GM13977 (cell line): ENCODE data around the gene SPART.
"Not testable (repeated sequence)": the region's sequence is repeated elsewhere in the genome, so short reads cannot be mapped to it uniquely, and the experiment has no call there.

Experiments used
- DNase-seq: peaks from one replicate; pipeline ENCODE4 v3.0.0; 2012; ENCODE audit warnings: low spot score
- CTCF ChIP-seq: IDR thresholded peaks from 2 replicates; pipeline ENCODE4 v1.5.1; 2012; ENCODE audit warnings: mild to moderate bottlenecking, control low read depth; ENCODE audit not compliant: insufficient read depth; ENCODE audit errors: extremely low read depth, missing control alignments
- in situ Hi-C: fragments of 300-500 bp; cut with MboI; formaldehyde crosslinking; loops from one replicate; pipeline ENCODE4 v1.12.0; 2022; ENCODE audit warnings: low sequenced_read_pairs, low pct_unique_long_range_greater_than_20kb, mixed read lengths, inconsistent platforms; ENCODE audit not compliant: unreplicated experiment

The SPART gene

DNA sequence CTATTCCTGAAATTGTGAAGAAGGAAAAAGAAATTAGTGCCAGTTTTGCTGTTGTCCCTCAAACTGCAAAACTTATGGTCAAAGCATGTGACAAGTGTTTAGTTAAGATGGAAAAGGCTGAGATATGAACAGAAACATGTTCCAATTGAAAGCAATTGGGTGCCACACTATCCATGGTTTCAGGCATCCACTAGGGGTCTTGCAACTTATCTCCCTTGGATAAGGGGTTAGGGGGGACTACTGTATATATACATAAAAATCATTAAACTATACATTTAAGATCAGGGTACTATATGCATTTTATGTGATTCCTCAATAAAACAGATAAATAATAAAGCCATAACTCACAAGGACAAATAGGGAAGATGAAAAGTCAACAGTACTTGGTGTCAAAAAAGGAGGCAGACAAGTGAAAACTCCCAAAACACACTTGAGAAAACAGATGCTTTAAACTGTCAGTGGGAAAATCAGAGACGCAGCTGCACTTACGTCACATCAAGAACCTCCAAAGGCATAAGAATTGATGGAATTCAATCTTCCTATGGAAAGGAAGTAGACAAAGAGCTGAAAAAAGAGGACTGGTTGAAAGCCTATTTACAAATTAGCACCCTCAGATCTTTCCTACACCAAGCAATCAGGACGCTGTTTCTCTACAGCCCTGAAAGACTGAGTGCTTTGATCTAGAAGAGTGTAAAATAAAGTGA lies 8.1 kb downstream of the SPART start:
- no peak for DNase-seq
- in situ Hi-C loops: no loop called here
- no peak for TF ChIP-seq CTCF

DNA sequence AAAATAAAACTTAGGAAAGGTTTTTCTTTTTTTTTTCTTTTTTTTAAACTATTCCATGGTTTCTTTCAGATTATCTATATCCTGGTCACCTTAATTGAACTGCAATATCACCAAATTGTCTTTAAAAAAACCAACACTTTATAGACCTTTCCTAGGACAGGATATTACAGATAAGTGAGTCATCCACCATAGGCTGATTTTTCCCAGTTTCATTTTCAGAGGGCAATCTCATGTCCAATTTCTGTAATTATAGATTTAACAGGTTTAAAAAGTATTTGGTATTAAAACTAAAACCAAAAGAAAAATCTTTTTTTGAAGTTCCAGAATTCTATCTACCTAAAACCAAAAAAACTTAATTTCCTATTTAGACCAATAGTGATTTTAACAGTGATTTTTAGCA lies 13.2 kb downstream of the SPART start:
- no peak for TF ChIP-seq CTCF
- DNase-seq: no peak
- in situ Hi-C loops: no loop called here

DNA sequence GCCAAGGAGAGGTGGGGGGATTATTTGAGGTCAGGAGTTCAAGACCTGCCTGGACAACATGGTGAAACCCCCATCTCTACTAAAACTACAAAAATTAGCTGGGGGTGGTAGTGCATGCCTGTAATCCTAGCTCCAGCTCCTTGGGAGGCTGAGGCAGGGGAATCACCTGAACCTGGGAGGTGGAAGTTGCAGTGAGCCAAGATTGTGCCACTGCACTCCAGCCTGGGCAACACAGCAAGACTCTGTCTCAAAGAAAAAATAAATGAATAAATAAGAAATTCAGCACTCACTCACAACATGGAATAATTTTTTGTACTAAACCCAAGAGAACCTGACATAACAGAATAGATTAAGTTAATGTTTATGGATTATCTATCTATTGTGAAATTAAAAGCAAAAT lies 13.9 kb downstream of the SPART start:
- DNase-seq, in situ Hi-C loops: not testable (repeated sequence)

DNA sequence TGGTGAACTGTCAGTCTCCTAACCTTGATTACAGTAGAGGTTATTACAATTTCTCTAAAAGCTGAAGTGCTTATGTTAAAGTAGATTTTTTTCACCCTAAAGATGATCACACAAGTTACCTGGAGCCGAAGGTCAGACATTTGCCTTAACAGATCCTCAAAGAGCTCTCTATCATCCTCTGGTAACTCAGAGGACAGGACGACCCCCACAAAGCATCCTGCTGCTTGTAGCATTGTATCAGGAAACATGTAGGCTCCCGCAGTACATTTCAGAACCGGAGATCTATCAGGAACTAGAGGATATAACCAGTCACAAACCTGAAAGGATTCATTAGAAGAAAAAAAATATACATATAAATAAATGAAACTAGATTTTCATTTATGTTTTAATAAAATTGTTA lies 14.9 kb downstream of the SPART start:
- in situ Hi-C loops: no loop called here
- no peak for DNase-seq
- no peak for TF ChIP-seq CTCF

- DNase-seq: no peak
- TF ChIP-seq CTCF: no peak
- in situ Hi-C loops: no loop called here
These were observed 16.8 kb downstream of the SPART start for GRCh38 chr13:36329361-36329760.

GRCh38 chr13:36328821-36329220 lies 17.4 kb downstream of the SPART start:
- TF ChIP-seq CTCF: no peak
- DNase-seq: no peak
- in situ Hi-C loops: no loop called here

GRCh38 chr13:36325912-36326311 lies 20.3 kb downstream of the SPART start:
- TF ChIP-seq CTCF: no peak
- DNase-seq: no peak
- in situ Hi-C loops: no loop called here

- in situ Hi-C loops, DNase-seq: not testable (repeated sequence)
These were observed 21.3 kb downstream of the SPART start for GRCh38 chr13:36324881-36325280.
